ENCODE results near the gene SERP1.

The SERP1 gene

GRCh38 chr3:150528354-150528797 is 17.9 kb downstream of the SERP1 start:
- TF ChIP-seq CTCF (conservative IDR thresholded peaks at IDR 0.05; ENCODE audit: low read depth) = peak; percentile 55
- peak; percentile 30 for DNase-seq (ENCODE audit: low spot score)
- CTCF ChIA-PET = interaction anchor here (0.6 to 0.8 kb wide), 4 partner anchors 15 to 83 kb away, joined by 3 read pairs; no protein-coding TSS in a partner anchor
- no peak overlapping the region for H3K27ac ChIP-seq
- POLR2A ChIA-PET (ENCODE audit: low non-redundant PET) = no interaction called here

- ChIA-PET POLR2A (ENCODE audit: low non-redundant PET) (no interaction called here), CTCF (interaction anchor here (0.6 to 0.9 kb wide), 3 partner anchors 42 to 540 kb away, joined by 3 to 4 read pairs (median 4); no protein-coding TSS in a partner anchor)
- no peak overlapping the region for H3K27ac ChIP-seq
- TF ChIP-seq CTCF (conservative IDR thresholded peaks at IDR 0.05; ENCODE audit: low read depth) = no peak
- DNase-seq (ENCODE audit: low spot score) = no peak
Observed at GRCh38 chr3:150527464-150528255, 18.6 kb downstream of the SERP1 start.

- CTCF ChIA-PET = interaction anchor here (0.7 kb wide), 1 partner anchor 623 kb away, joined by 3 read pairs; no protein-coding TSS in a partner anchor
- TF ChIP-seq CTCF (conservative IDR thresholded peaks at IDR 0.05; ENCODE audit: low read depth) = no peak
- POLR2A ChIA-PET (ENCODE audit: low non-redundant PET) = no interaction called here
Observed at GRCh38 chr3:150523538-150523937, 22.8 kb downstream of the SERP1 start.

GRCh38 chr3:150521463-150521862 is 24.8 kb downstream of the SERP1 start:
- CTCF ChIA-PET = interaction anchor here (0.5 to 0.7 kb wide), 3 partner anchors 540 to 1457 kb away, joined by 3 to 6 read pairs (median 4); no protein-coding TSS in a partner anchor
- DNase-seq (ENCODE audit: low spot score) = no peak
- TF ChIP-seq CTCF (conservative IDR thresholded peaks at IDR 0.05; ENCODE audit: low read depth) = no peak
- POLR2A ChIA-PET (ENCODE audit: low non-redundant PET) = no interaction called here
- H3K27ac ChIP-seq = no peak overlapping the region

More at GRCh38 chr3:150523538-150523937, 22.8 kb downstream of the SERP1 start:
- no peak for DNase-seq (ENCODE audit: low spot score)
- no peak overlapping the region for H3K27ac ChIP-seq

GRCh38 chr3:150520408-150520807 is 25.9 kb downstream of the SERP1 start:
- no peak overlapping the region for H3K27ac ChIP-seq
- DNase-seq (ENCODE audit: low spot score) = no peak
- ChIA-PET POLR2A (ENCODE audit: low non-redundant PET) (no interaction called here), CTCF (no interaction called here)
- TF ChIP-seq CTCF (conservative IDR thresholded peaks at IDR 0.05; ENCODE audit: low read depth) = no peak

- TF ChIP-seq CTCF (conservative IDR thresholded peaks at IDR 0.05; ENCODE audit: low read depth) = no peak
- CTCF ChIA-PET = interaction anchor here (0.6 to 0.7 kb wide), 2 partner anchors 139 to 1027 kb away, joined by 3 read pairs; no protein-coding TSS in a partner anchor
- peak; percentile 75 for DNase-seq (ENCODE audit: low spot score)
- no peak overlapping the region for H3K27ac ChIP-seq
- POLR2A ChIA-PET (ENCODE audit: low non-redundant PET) = no interaction called here
Observed at GRCh38 chr3:150519026-150519425, 27.3 kb downstream of the SERP1 start.

All from RWPE1 (cell line).